HG03139 (cell line): ENCODE results near the gene LHX6.

ENCODE experiments used
- ATAC-seq: cut with Tn5 transposase; IDR thresholded peaks from one replicate; pipeline ENCODE4 v1.9.1; 2021; ENCODE audit not compliant: unreplicated experiment

The LHX6 gene

GRCh38 chr9:122228568-122229484, at the start of gene LHX6:
Gene LHX6, minus strand, starts transcription at chr9:122228957. Its CDS starts 217 bp downstream, at chr9:122228740.
- ATAC-seq, result no peak

GRCh38 chr9:122277285-122277897, 48.6 kb upstream of the LHX6 start:
- no peak for ATAC-seq

- no peak for ATAC-seq
Observed at GRCh38 chr9:122276096-122276495, 47.3 kb upstream of the LHX6 start.

GRCh38 chr9:122274055-122274454, 45.3 kb upstream of the LHX6 start:
- ATAC-seq, result no peak

- ATAC-seq, result no peak
Observed at GRCh38 chr9:122268041-122268814, 39.5 kb upstream of the LHX6 start.

GRCh38 chr9:122265149-122265915, 36.6 kb upstream of the LHX6 start:
- ATAC-seq, result peak; percentile 20

GRCh38 chr9:122264360-122265148, 35.8 kb upstream of the LHX6 start, which contains the start of the genes MRRF and RBM18:
Gene MRRF, plus strand, starts transcription at chr9:122264882. Its CDS starts 6,010 bp downstream, at chr9:122270892.
Gene RBM18, minus strand, starts transcription at chr9:122264840. Its CDS starts 3,348 bp downstream, at chr9:122261492.
- ATAC-seq, result peak; percentile 85

GRCh38 chr9:122263699-122264349, 35.1 kb upstream of the LHX6 start:
- ATAC-seq, result no peak

GRCh38 chr9:122262073-122262472, 33.3 kb upstream of the LHX6 start:
- no peak for ATAC-seq

- no peak for ATAC-seq
Observed at GRCh38 chr9:122261469-122261881, 32.7 kb upstream of the LHX6 start.

- ATAC-seq, result no peak
Observed at GRCh38 chr9:122258886-122259415, 30.2 kb upstream of the LHX6 start.

- no peak for ATAC-seq
Observed at GRCh38 chr9:122256206-122256605, 27.4 kb upstream of the LHX6 start.

- ATAC-seq, result no peak
Observed at GRCh38 chr9:122254761-122255160, 26.0 kb upstream of the LHX6 start.

- no peak for ATAC-seq
Observed at GRCh38 chr9:122252796-122253195, 24.0 kb upstream of the LHX6 start.

GRCh38 chr9:122251351-122251750, 22.6 kb upstream of the LHX6 start:
- no peak for ATAC-seq

GRCh38 chr9:122248448-122248865, 19.7 kb upstream of the LHX6 start:
- ATAC-seq, result no peak

- ATAC-seq, result no peak
Observed at GRCh38 chr9:122246666-122247065, 17.9 kb upstream of the LHX6 start.

- no peak for ATAC-seq
Observed at GRCh38 chr9:122244349-122244748, 15.6 kb upstream of the LHX6 start.

- no peak for ATAC-seq
Observed at GRCh38 chr9:122239722-122240121, 11.0 kb upstream of the LHX6 start.
